ENCODE results near the gene CDKAL1.
"Not testable (repeated sequence)": the region's sequence is repeated elsewhere in the genome, so short reads cannot be mapped to it uniquely, and the experiment has no call there.

The CDKAL1 gene

GRCh38 chr6:21180155-21180554, 645.9 kb downstream of the CDKAL1 start:
- no peak for DNase-seq (ENCODE audit: low spot score)

GRCh38 chr6:21180800-21181337, 646.6 kb downstream of the CDKAL1 start:
- no peak for DNase-seq (ENCODE audit: low spot score)

- DNase-seq (ENCODE audit: low spot score) = no peak
Measured at GRCh38 chr6:21181866-21182265, 647.6 kb downstream of the CDKAL1 start.

- DNase-seq (ENCODE audit: low spot score) = no peak
Measured at GRCh38 chr6:21182589-21182988, 648.3 kb downstream of the CDKAL1 start.

GRCh38 chr6:21185861-21186478, 651.7 kb downstream of the CDKAL1 start:
- no peak for DNase-seq (ENCODE audit: low spot score)

GRCh38 chr6:21186479-21187055, 652.3 kb downstream of the CDKAL1 start:
- DNase-seq (ENCODE audit: low spot score) = no peak

- no peak for DNase-seq (ENCODE audit: low spot score)
Measured at GRCh38 chr6:21187485-21187884, 653.2 kb downstream of the CDKAL1 start.

GRCh38 chr6:21188505-21189223, 654.4 kb downstream of the CDKAL1 start:
- no peak for DNase-seq (ENCODE audit: low spot score)

GRCh38 chr6:21189759-21190158, 655.5 kb downstream of the CDKAL1 start:
- DNase-seq (ENCODE audit: low spot score) = no peak

- DNase-seq (ENCODE audit: low spot score) = no peak
Measured at GRCh38 chr6:21190701-21191100, 656.4 kb downstream of the CDKAL1 start.

GRCh38 chr6:21193790-21194475, 659.7 kb downstream of the CDKAL1 start:
- DNase-seq (ENCODE audit: low spot score) = no peak

- not testable (repeated sequence) for DNase-seq (ENCODE audit: low spot score)
Measured at GRCh38 chr6:21195301-21195700, 661.0 kb downstream of the CDKAL1 start.

- no peak for DNase-seq (ENCODE audit: low spot score)
Measured at GRCh38 chr6:21198032-21198640, 663.9 kb downstream of the CDKAL1 start.

- no peak for DNase-seq (ENCODE audit: low spot score)
Measured at GRCh38 chr6:21199262-21199661, 665.0 kb downstream of the CDKAL1 start.

- DNase-seq (ENCODE audit: low spot score) = no peak
Measured at GRCh38 chr6:21200134-21200870, 666.0 kb downstream of the CDKAL1 start.

- no peak for DNase-seq (ENCODE audit: low spot score)
Measured at GRCh38 chr6:21201187-21201586, 666.9 kb downstream of the CDKAL1 start.

- no peak for DNase-seq (ENCODE audit: low spot score)
Measured at GRCh38 chr6:21201637-21202350, 667.5 kb downstream of the CDKAL1 start.

- no peak for DNase-seq (ENCODE audit: low spot score)
Measured at GRCh38 chr6:21202521-21202920, 668.3 kb downstream of the CDKAL1 start.

- no peak for DNase-seq (ENCODE audit: low spot score)
Measured at GRCh38 chr6:21204951-21205350, 670.7 kb downstream of the CDKAL1 start.

GRCh38 chr6:21208081-21208795, 674.0 kb downstream of the CDKAL1 start:
- no peak for DNase-seq (ENCODE audit: low spot score)
